ENCODE data around the gene ALG6. TPM values are rescaled to one million over a fixed set of nuclear protein-coding genes. Genes with fewer than 3 reads are reported as not detected.
A peak's percentile ranks its signal among the peaks of the same experiment; 100 is the strongest.

ALG6 gene
- total and polyA plus RNA-seq, 2 of the 13 experiments (the other 11 are each of a cell fraction or from before 2014, with no cell fraction given) = 6.8 to 8.1 TPM

GRCh38 chr1:63442141-63442475, 74.7 kb downstream of the ALG6 start:
- H3K9me3 ChIP-seq (ENCODE audit: low read length) = no peaks in the 10 kb centered on the region
- no peak overlapping the region for H2AFZ ChIP-seq (ENCODE audit: low read length)
- no peak overlapping the region for H3K4me3 ChIP-seq (replicated peaks in 1 of 3; ENCODE audit: insufficient read depth in 1 of 3, low read depth in 2 of 3, low read length in 3 of 3)
- H4K20me1 ChIP-seq (ENCODE audit: insufficient read depth, low read length) = no peaks in the 10 kb centered on the region
- no peak overlapping the region for H3K9ac ChIP-seq (ENCODE audit: insufficient read depth, low read depth, low read length)
- POLR2A ChIA-PET = no interaction called here
- H3K79me2 ChIP-seq (ENCODE audit: insufficient read depth, low read length) = no peaks in the 10 kb centered on the region
- H3K27ac ChIP-seq (ENCODE audit: extremely low read length, insufficient read depth, low read length) = no peak overlapping the region
- FAIRE-seq (no peak), ATAC-seq (peak; percentile 43), DNase-seq (ENCODE audit: low spot score) (no peak)
- H3K36me3 ChIP-seq (replicated peaks in 1 of 2; ENCODE audit: control insufficient read depth in 1 of 2, insufficient read depth in 2 of 2, low read length in 2 of 2) = 0 out of 5 replicates have a peak, but pooled peaks cover 0 to 2% of the 10 kb centered on the region in 2 experiments
- intact Hi-C loops (cut with micrococcal nuclease; ENCODE audit: unreplicated experiment) (loop anchor here (5.0 kb wide), 1 partner anchor 600 kb away; no protein-coding TSS in a partner anchor), in situ Hi-C loops (cut with HindIII; ENCODE audit: extremely low pct_ligation_motif_present, low pct_unique_long_range_greater_than_20kb) (loop anchor here (5.0 kb wide), 1 partner anchor 125 kb away; no protein-coding TSS in a partner anchor)
- BruUV-seq (replicated peaks) = TSS peak; percentile 30
- CTCF ChIA-PET (ENCODE audit: low intra/inter-chr PET ratio, low total read pairs) = interaction anchor here (1.1 to 1.6 kb wide), 3 partner anchors 75 to 125 kb away, joined by 4 to 11 read pairs (median 6); partner anchors contain the start of gene ALG6
- TF ChIP-seq KDM1A (CRISPR knock-in tag; IDR thresholded peaks at IDR 0.05) (no peak), DNMT1 (CRISPR knock-in tag; IDR thresholded peaks at IDR 0.05) (no peak), JUNB (CRISPR knock-in tag; IDR thresholded peaks at IDR 0.05; ENCODE audit: borderline replicate concordance) (no peak), TARDBP (CRISPR knock-in tag; IDR thresholded peaks at IDR 0.05) (no peak), MNT (IDR thresholded peaks at IDR 0.05) (no peak), CERS6 (CRISPR knock-in tag; IDR thresholded peaks at IDR 0.05) (no peak), FUBP1 (CRISPR knock-in tag; IDR thresholded peaks at IDR 0.05; ENCODE audit: borderline replicate concordance) (no peak), HDAC6 (IDR thresholded peaks at IDR 0.05; ENCODE audit: low read depth, low read length) (no peak), ZNF749 (CRISPR knock-in tag; IDR thresholded peaks at IDR 0.05; ENCODE audit: borderline replicate concordance) (no peak), HOXD1 (CRISPR knock-in tag; IDR thresholded peaks at IDR 0.05) (no peak), ZNF33A (CRISPR knock-in tag; IDR thresholded peaks at IDR 0.05; ENCODE audit: borderline replicate concordance) (no peak), EEA1 (CRISPR knock-in tag; IDR thresholded peaks at IDR 0.05; ENCODE audit: borderline replicate concordance) (no peak)
- no peaks in the 10 kb centered on the region for H3K27me3 ChIP-seq (ENCODE audit: control insufficient read depth in 1 of 2, insufficient read depth in 2 of 2, low read length in 2 of 2)
- no peak overlapping the region for H3K4me2 ChIP-seq (ENCODE audit: low read depth, low read length)
- no peaks in the 10 kb centered on the region for H3K4me1 ChIP-seq (ENCODE audit: insufficient read depth, low read length)
